ENCODE data around the gene CARNS1. TPM values are rescaled to one million over a fixed set of nuclear protein-coding genes. Genes with fewer than 3 reads are reported as not detected.

Gene CARNS1
- polyA plus RNA-seq, 1 donor from 2014 or later = not detected

- H3K9ac ChIP-seq (ENCODE audit: low read length) = no peak overlapping the region
- no peaks in the 10 kb centered on the region for H3K9me2 ChIP-seq (ENCODE audit: insufficient read depth, low read length)
- H3K4me2 ChIP-seq (ENCODE audit: low read length) = no peak overlapping the region
- H3K27me3 ChIP-seq (ENCODE audit: insufficient read depth, low read depth, low read length) = no peaks in the 10 kb centered on the region
- no peak for TF ChIP-seq RAD21 (conservative IDR thresholded peaks at IDR 0.05)
- TF ChIP-seq POLR2AphosphoS5 (IDR thresholded peaks at IDR 0.05) = no peak
- no peak for TF ChIP-seq EP300 (conservative IDR thresholded peaks at IDR 0.05; ENCODE audit: poor library complexity, severe bottlenecking)
- TF ChIP-seq MXI1 (conservative IDR thresholded peaks at IDR 0.05; ENCODE audit: poor library complexity, severe bottlenecking) = no peak
- no peak for TF ChIP-seq REST (IDR thresholded peaks at IDR 0.05; ENCODE audit: borderline replicate concordance)
- TF ChIP-seq TAF1 (IDR thresholded peaks at IDR 0.05; ENCODE audit: low read depth) = no peak
- no peak for TF ChIP-seq EZH2 (IDR thresholded peaks at IDR 0.05; ENCODE audit: borderline replicate concordance, insufficient read depth, low read length, poor library complexity, severe bottlenecking)
- no peak overlapping the region for H3K27ac ChIP-seq (ENCODE audit: low read length)
- no peaks in the 10 kb centered on the region for H4K20me1 ChIP-seq (ENCODE audit: insufficient read depth)
- no peaks in the 10 kb centered on the region for H3K9me3 ChIP-seq (ENCODE audit: low read length)
- no peak overlapping the region for H2AFZ ChIP-seq (ENCODE audit: low read depth, low read length)
- no peaks in the 10 kb centered on the region for H3K36me3 ChIP-seq (ENCODE audit: insufficient read depth, low read length)
- H3K4me3 ChIP-seq (ENCODE audit: low read length) = no peak overlapping the region
- no peaks in the 10 kb centered on the region for H3F3A ChIP-seq (ENCODE audit: insufficient read depth, low read length, poor library complexity, severe bottlenecking)
- H3K79me2 ChIP-seq (replicated peaks; ENCODE audit: insufficient read depth, low read length) = peaks cover 10% of the 10 kb centered on the region
These were observed 19.3 kb upstream of the CARNS1 start for GRCh38 chr11:67396259-67396581.

GRCh38 chr11:67396587-67397389 lies 18.7 kb upstream of the CARNS1 start:
- H2AFZ ChIP-seq (ENCODE audit: low read depth, low read length) = no peak overlapping the region
- H3K4me3 ChIP-seq (ENCODE audit: low read length) = no peak overlapping the region
- no peaks in the 10 kb centered on the region for H3K9me3 ChIP-seq (ENCODE audit: low read length)
- no peaks in the 10 kb centered on the region for H3F3A ChIP-seq (ENCODE audit: insufficient read depth, low read length, poor library complexity, severe bottlenecking)
- no peaks in the 10 kb centered on the region for H3K27me3 ChIP-seq (ENCODE audit: insufficient read depth, low read depth, low read length)
- no peak overlapping the region for H3K4me2 ChIP-seq (ENCODE audit: low read length)
- no peaks in the 10 kb centered on the region for H3K36me3 ChIP-seq (ENCODE audit: insufficient read depth, low read length)
- no peak overlapping the region for H3K9ac ChIP-seq (ENCODE audit: low read length)
- H4K20me1 ChIP-seq (ENCODE audit: insufficient read depth) = no peaks in the 10 kb centered on the region
- H3K79me2 ChIP-seq (replicated peaks; ENCODE audit: insufficient read depth, low read length) = peaks cover 11% of the 10 kb centered on the region
- H3K9me2 ChIP-seq (ENCODE audit: insufficient read depth, low read length) = no peaks in the 10 kb centered on the region
- H3K27ac ChIP-seq (ENCODE audit: low read length) = no peak overlapping the region
- TF ChIP-seq EP300 (conservative IDR thresholded peaks at IDR 0.05; ENCODE audit: poor library complexity, severe bottlenecking) = no peak
- no peak for TF ChIP-seq SMC3 (conservative IDR thresholded peaks at IDR 0.05; ENCODE audit: poor library complexity)
- no peak for TF ChIP-seq POLR2AphosphoS5 (IDR thresholded peaks at IDR 0.05)
- TF ChIP-seq RAD21 (conservative IDR thresholded peaks at IDR 0.05) = no peak
- no peak for TF ChIP-seq MXI1 (conservative IDR thresholded peaks at IDR 0.05; ENCODE audit: poor library complexity, severe bottlenecking)

- no peaks in the 10 kb centered on the region for H3K9me3 ChIP-seq (ENCODE audit: low read length)
- H3K27ac ChIP-seq (ENCODE audit: low read length) = no peak overlapping the region
- H3K4me3 ChIP-seq (ENCODE audit: low read length) = no peak overlapping the region
- H3K79me2 ChIP-seq (replicated peaks; ENCODE audit: insufficient read depth, low read length) = peaks cover 11% of the 10 kb centered on the region
- H3K36me3 ChIP-seq (ENCODE audit: insufficient read depth, low read length) = no peaks in the 10 kb centered on the region
- H2AFZ ChIP-seq (ENCODE audit: low read depth, low read length) = no peak overlapping the region
- H4K20me1 ChIP-seq (ENCODE audit: insufficient read depth) = no peaks in the 10 kb centered on the region
- no peak overlapping the region for H3K4me2 ChIP-seq (ENCODE audit: low read length)
- H3K9me2 ChIP-seq (ENCODE audit: insufficient read depth, low read length) = no peaks in the 10 kb centered on the region
- H3F3A ChIP-seq (ENCODE audit: insufficient read depth, low read length, poor library complexity, severe bottlenecking) = no peaks in the 10 kb centered on the region
- H3K27me3 ChIP-seq (ENCODE audit: insufficient read depth, low read depth, low read length) = no peaks in the 10 kb centered on the region
- no peak overlapping the region for H3K9ac ChIP-seq (ENCODE audit: low read length)
- TF ChIP-seq MXI1 (conservative IDR thresholded peaks at IDR 0.05; ENCODE audit: poor library complexity, severe bottlenecking) (no peak), CTCF (IDR thresholded peaks at IDR 0.05; ENCODE audit: poor library complexity, severe bottlenecking) (no peak), EZH2 (IDR thresholded peaks at IDR 0.05; ENCODE audit: borderline replicate concordance, insufficient read depth, low read length, poor library complexity, severe bottlenecking) (no peak), POLR2AphosphoS5 (IDR thresholded peaks at IDR 0.05) (no peak), REST (IDR thresholded peaks at IDR 0.05; ENCODE audit: borderline replicate concordance) (no peak), EP300 (conservative IDR thresholded peaks at IDR 0.05; ENCODE audit: poor library complexity, severe bottlenecking) (no peak), TAF1 (IDR thresholded peaks at IDR 0.05; ENCODE audit: low read depth) (no peak), RAD21 (conservative IDR thresholded peaks at IDR 0.05) (no peak), SMC3 (conservative IDR thresholded peaks at IDR 0.05; ENCODE audit: poor library complexity) (no peak)
These were observed 17.9 kb upstream of the CARNS1 start for GRCh38 chr11:67397536-67397935.

All from neural cell (in vitro differentiated cells).